ENCODE data around the gene FGF19.

Gene FGF19

GRCh38 chr11:69654001-69654659, 49.7 kb downstream of the FGF19 start:
- no peak for DNase-seq

GRCh38 chr11:69653406-69653960, 50.3 kb downstream of the FGF19 start:
- DNase-seq, result no peak

- DNase-seq, result no peak
These were observed 50.8 kb downstream of the FGF19 start for GRCh38 chr11:69652999-69653398.

GRCh38 chr11:69651834-69652620, 51.8 kb downstream of the FGF19 start:
- DNase-seq, result no peak

- no peak for DNase-seq
These were observed 52.9 kb downstream of the FGF19 start for GRCh38 chr11:69650832-69651344.

GRCh38 chr11:69650081-69650831, 53.6 kb downstream of the FGF19 start:
- DNase-seq, result no peak

GRCh38 chr11:69649576-69649900, 54.3 kb downstream of the FGF19 start:
- DNase-seq, result no peak

GRCh38 chr11:69648679-69649575, 54.9 kb downstream of the FGF19 start:
- DNase-seq, result no peak
